Kidney (tissue), 14 donors: ENCODE results near the gene BRCC3. TPM values are rescaled to one million over a fixed set of nuclear protein-coding genes. Genes with fewer than 3 reads are reported as not detected.

ENCODE experiments used
- DNase-seq, 5 donors: peaks; one replicate each; pipeline ENCODE4 v3.0.0-alpha.2; 2013 to 2020
- FAIRE-seq: peaks from 2 replicates; lab custom pipeline; 2012; peaks lifted over from hg19 to GRCh38; lab: Jason Lieb, UNC
- H3K27ac ChIP-seq, 2 donors: one replicate each; pipeline ENCODE4 v1.7.0; 2013; ENCODE audit warnings: low read depth in 2 of 2, low read length in 2 of 2, inconsistent platforms in 1 of 2
- H3K27me3 ChIP-seq: one replicate; pipeline ENCODE4 v1.7.1; 2013; ENCODE audit warnings: low read length, inconsistent platforms; ENCODE audit not compliant: control insufficient read depth, insufficient read depth
- H3K36me3 ChIP-seq, 3 donors: one replicate each; pipeline versions ENCODE4 v1.7.0 to v1.7.1; 2013; ENCODE audit warnings: low read length in 3 of 3, control low read depth in 1 of 3, inconsistent platforms in 1 of 3; ENCODE audit not compliant: insufficient read depth in 3 of 3, control insufficient read depth in 2 of 3
- H3K4me1 ChIP-seq, 3 donors: one replicate each; pipeline versions ENCODE4 v1.7.0 to v1.7.1; 2013; ENCODE audit warnings: low read length in 3 of 3, inconsistent platforms in 1 of 3, low read depth in 1 of 3; ENCODE audit not compliant: control insufficient read depth in 2 of 3, insufficient read depth in 2 of 3
- H3K4me3 ChIP-seq, 3 donors: one replicate each; pipeline versions ENCODE4 v1.7.0 to v1.8.1; 2013; ENCODE audit warnings: low read length in 3 of 3, control low read depth in 1 of 3, inconsistent platforms in 1 of 3
- H3K9ac ChIP-seq, 3 donors: one replicate each; pipeline versions ENCODE4 v1.7.0 to v1.7.1; 2013; ENCODE audit warnings: low read length in 3 of 3, control low read depth in 1 of 3, inconsistent platforms in 1 of 3
- H3K9me3 ChIP-seq, 3 donors: one replicate each; pipeline versions ENCODE4 v1.7.0 to v1.7.1; 2013; ENCODE audit warnings: low read length in 3 of 3, control low read depth in 1 of 3, inconsistent platforms in 1 of 3; ENCODE audit not compliant: control insufficient read depth in 2 of 3, insufficient read depth in 1 of 3
- CTCF ChIP-seq: IDR thresholded peaks from 3 replicates; pipeline ENCODE4 v1.5.1; 2012; ENCODE audit warnings: mild to moderate bottlenecking, moderate library complexity, borderline replicate concordance; ENCODE audit not compliant: insufficient read depth; ENCODE audit errors: extremely low read depth
- intact Hi-C: fragments of 100-400 bp; cut with DNase I; formaldehyde crosslinking; loops from one replicate; pipeline ENCODE4 v1.11.1; 2022
- polyA plus RNA-seq: library from polyadenylated mRNA; stranded (reverse); fragments of 350-450 nt; fragmentation: Illumina TruSeq; extraction: RNeasy Lipid Tissue Mini Kit (QIAGEN cat#74804); gene quantifications from one replicate; pipeline ENCODE4 v1.2.3, GENCODE V29; 2014; ENCODE audit warnings: low read depth, low replicate concordance; ENCODE audit not compliant: insufficient read depth
- total RNA-seq: library from RNA; stranded (reverse); fragmentation: NEBNext Ultra II Directional; extraction: Animal tissue kit (Norgen Biotek cat#: 25700); gene quantifications from one replicate; pipeline ENCODE4 v1.2.1, GENCODE V29; 2021
- donor health status: control.
- donor health status: control.
- donor health status: control.
- donor health status: control.
- donor health status: control.
- donor health status: DM: yes; HTN: yes; CAD: no.
- donor health status: Normal renal cell carcinoma (clear cell type).

The BRCC3 gene
- total and polyA plus RNA-seq, 2 donors from 2014 or later: 14.4 to 23.0 TPM

- intact Hi-C loops: no loop called here
- no peak overlapping the region for H3K4me3 ChIP-seq
- no peaks in the 10 kb centered on the region for H3K36me3 ChIP-seq
- no peaks in the 10 kb centered on the region for H3K9me3 ChIP-seq
- DNase-seq: peak in 2 of 5 donors; percentile 6 to 12
- no peak for FAIRE-seq
- H3K27ac ChIP-seq: no peak overlapping the region
- no peaks in the 10 kb centered on the region for H3K27me3 ChIP-seq
- peak; percentile 35 for TF ChIP-seq CTCF
- H3K4me1 ChIP-seq: no peaks in the 10 kb centered on the region
- no peak overlapping the region for H3K9ac ChIP-seq
Observed at GRCh38 chrX:155148724-155149537, 77.6 kb downstream of the BRCC3 start.

- Histone ChIP-seq H3K36me3 (no peaks in the 10 kb centered on the region), H3K27ac (no peak overlapping the region), H3K9ac (no peak overlapping the region), H3K4me1 (no peaks in the 10 kb centered on the region), H3K27me3 (no peaks in the 10 kb centered on the region), H3K4me3 (no peak overlapping the region), H3K9me3 (no peaks in the 10 kb centered on the region)
- no peak for TF ChIP-seq CTCF
- no peak for DNase-seq
- FAIRE-seq: no peak
- intact Hi-C loops: no loop called here
Observed at GRCh38 chrX:155169881-155170280, 98.6 kb downstream of the BRCC3 start.

Other genes starting within 250 kb of the BRCC3 start
- gene SMIM9, start 236.8 kb upstream of the BRCC3 start, total RNA-seq: not detected
- not detected for gene SMIM9, start 236.8 kb upstream of the BRCC3 start, polyA plus RNA-seq
- 44.8 TPM for gene F8A1, start 185.2 kb upstream of the BRCC3 start, total RNA-seq
- gene F8A1, start 185.2 kb upstream of the BRCC3 start, polyA plus RNA-seq: 51.9 TPM
- 41.3 TPM for gene F8, start 48.8 kb upstream of the BRCC3 start, total RNA-seq
- 15.1 TPM for gene F8, start 48.8 kb upstream of the BRCC3 start, polyA plus RNA-seq
- 98.2 TPM for gene FUNDC2, start 44.7 kb upstream of the BRCC3 start, total RNA-seq
- 239 TPM for gene FUNDC2, start 44.7 kb upstream of the BRCC3 start, polyA plus RNA-seq
- 6.6 TPM for gene CMC4, start 372 bp upstream of the BRCC3 start, total RNA-seq
- gene CMC4, start 372 bp upstream of the BRCC3 start, polyA plus RNA-seq: 26.2 TPM
- 23.8 TPM for gene MTCP1, start 372 bp upstream of the BRCC3 start, total RNA-seq
- 21.5 TPM for gene MTCP1, start 372 bp upstream of the BRCC3 start, polyA plus RNA-seq
- 38.4 TPM for gene VBP1, start 145.0 kb downstream of the BRCC3 start, total RNA-seq
- 53.8 TPM for gene VBP1, start 145.0 kb downstream of the BRCC3 start, polyA plus RNA-seq
- 1.2 TPM for gene RAB39B, start 193.0 kb downstream of the BRCC3 start, total RNA-seq
- 1.8 TPM for gene RAB39B, start 193.0 kb downstream of the BRCC3 start, polyA plus RNA-seq